ENCODE results near the gene SEPTIN6.

Gene SEPTIN6

DNA sequence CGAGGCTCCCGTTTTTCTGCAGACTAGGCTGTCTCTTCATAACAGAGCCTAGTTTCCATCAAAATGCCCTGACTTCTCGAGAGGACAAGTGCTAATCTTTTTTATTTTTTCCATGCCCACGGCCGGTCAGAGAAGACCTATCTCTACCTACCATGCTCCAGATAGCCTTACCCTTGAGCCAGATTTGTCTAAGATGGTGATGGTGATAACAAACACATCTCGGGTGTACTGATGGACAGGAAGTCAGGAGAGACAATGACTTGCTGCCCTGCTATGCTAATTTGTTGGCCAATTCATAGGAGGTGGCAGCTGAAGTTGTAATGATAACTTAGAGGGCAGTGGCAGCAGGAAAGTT, 44.6 kb downstream of the SEPTIN6 start:
- DNase-seq (ENCODE audit: low read depth): no peak

DNA sequence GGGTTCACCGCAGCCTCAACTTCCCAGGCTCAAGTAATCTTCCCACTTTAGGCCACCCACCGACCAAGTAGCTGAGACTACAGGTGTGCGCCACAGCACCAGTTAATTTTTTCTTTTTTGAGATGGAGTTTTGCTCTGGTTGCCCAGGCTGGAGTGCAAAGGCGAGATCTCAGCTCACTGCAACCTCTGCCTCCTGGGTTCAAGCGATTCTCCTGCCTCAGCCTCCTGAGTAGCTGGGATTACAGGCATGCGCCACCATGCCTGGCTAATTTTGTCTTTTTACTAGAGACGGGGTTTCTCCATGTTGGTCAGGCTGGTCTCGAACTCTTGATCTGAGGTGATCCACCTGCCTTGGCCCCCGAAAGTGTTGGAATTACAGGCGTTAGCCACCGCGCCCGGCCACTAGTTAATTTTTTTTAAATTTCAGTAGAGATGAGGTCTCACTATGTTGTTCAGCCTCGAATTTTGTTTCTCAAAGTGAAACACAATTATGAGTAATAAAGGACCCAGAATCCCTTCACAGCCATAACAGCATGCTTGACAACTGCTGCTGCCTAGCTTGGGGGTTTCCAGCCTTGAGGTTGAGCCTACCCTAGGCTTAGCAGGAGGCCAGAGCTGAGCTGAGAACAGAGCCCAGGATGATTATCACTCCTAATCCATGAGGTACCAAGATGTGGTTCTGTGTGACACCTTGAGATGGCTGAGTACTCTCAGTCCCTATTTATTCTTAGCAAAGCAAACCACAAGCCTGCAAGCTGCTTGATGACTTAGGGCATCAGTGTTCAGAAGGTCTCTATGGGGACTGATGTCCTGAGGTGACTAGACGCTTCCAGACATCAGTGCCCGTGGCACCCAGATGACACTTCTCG, 45.2 kb downstream of the SEPTIN6 start:
- no peak for DNase-seq (ENCODE audit: low read depth)

- no peak for DNase-seq (ENCODE audit: low read depth)
Observed at GRCh38 chrX:119647089-119647488, 45.9 kb downstream of the SEPTIN6 start.

GRCh38 chrX:119646515-119646914, 46.5 kb downstream of the SEPTIN6 start:
- no peak for DNase-seq (ENCODE audit: low read depth)

GRCh38 chrX:119643696-119644095, 49.3 kb downstream of the SEPTIN6 start:
- no peak for DNase-seq (ENCODE audit: low read depth)
